Cardiac muscle cell (in vitro differentiated cells and primary cell): Measurements from ENCODE around the gene GABRB3. TPM values are rescaled to one million over a fixed set of nuclear protein-coding genes. Genes with fewer than 3 reads are reported as not detected.

Experiments used
- DNase-seq, 2 donors: peaks; one replicate each; pipeline versions ENCODE4 v3.0.0 to v3.0.0-alpha.2; 2010 to 2017; ENCODE audit warnings: low read depth in 1 of 2, low spot score in 1 of 2
- H3K27ac ChIP-seq: fragments of 200-600 bp; sonication (generic); 2 replicates; pipeline ENCODE4 v1.5.1; 2016
- H3K27me3 ChIP-seq: fragments of 200-600 bp; sonication (generic); 2 replicates; pipeline ENCODE4 v1.6.0; 2016; ENCODE audit warnings: control low read depth
- H3K36me3 ChIP-seq: fragments of 200-600 bp; sonication (generic); 2 replicates; pipeline ENCODE4 v1.5.1; 2016; ENCODE audit warnings: control low read depth
- H3K4me1 ChIP-seq: fragments of 200-600 bp; sonication (generic); 2 replicates; pipeline ENCODE4 v1.8.1; 2017; ENCODE audit warnings: low read depth, mild to moderate bottlenecking, mixed run types
- H3K4me3 ChIP-seq: fragments of 200-600 bp; sonication (generic); 2 replicates; pipeline ENCODE4 v1.5.1; 2016; ENCODE audit warnings: mild to moderate bottlenecking
- H3K9me3 ChIP-seq: fragments of 200-600 bp; sonication (generic); 2 replicates; pipeline ENCODE4 v1.5.1; 2017; ENCODE audit warnings: low read depth, mild to moderate bottlenecking, control low read depth
- polyA plus RNA-seq: library from polyadenylated mRNA; unstranded; fragments of >200 nt; fragmentation: Nextera tagmentation; extraction: Ambion mirVana; gene quantifications from 2 replicates; pipeline ENCODE4 v1.2.1, GENCODE V29; 2016
- total RNA-seq: library from RNA; depleted of rRNA; stranded (reverse); fragments of >200 nt; gene quantifications from 2 replicates; pipeline ENCODE4 v1.2.3, GENCODE V29; 2016
- TF ChIP-seq, protein P1 (sequence below): IDR thresholded peaks from 2 replicates; pipeline ENCODE4 v1.5.1; 2012; ENCODE audit warnings: low read depth, mild to moderate bottlenecking, low read length

GABRB3 gene
- total and polyA plus RNA-seq, 2 experiments from 2014 or later, result 1.2 to 3.0 TPM

DNA sequence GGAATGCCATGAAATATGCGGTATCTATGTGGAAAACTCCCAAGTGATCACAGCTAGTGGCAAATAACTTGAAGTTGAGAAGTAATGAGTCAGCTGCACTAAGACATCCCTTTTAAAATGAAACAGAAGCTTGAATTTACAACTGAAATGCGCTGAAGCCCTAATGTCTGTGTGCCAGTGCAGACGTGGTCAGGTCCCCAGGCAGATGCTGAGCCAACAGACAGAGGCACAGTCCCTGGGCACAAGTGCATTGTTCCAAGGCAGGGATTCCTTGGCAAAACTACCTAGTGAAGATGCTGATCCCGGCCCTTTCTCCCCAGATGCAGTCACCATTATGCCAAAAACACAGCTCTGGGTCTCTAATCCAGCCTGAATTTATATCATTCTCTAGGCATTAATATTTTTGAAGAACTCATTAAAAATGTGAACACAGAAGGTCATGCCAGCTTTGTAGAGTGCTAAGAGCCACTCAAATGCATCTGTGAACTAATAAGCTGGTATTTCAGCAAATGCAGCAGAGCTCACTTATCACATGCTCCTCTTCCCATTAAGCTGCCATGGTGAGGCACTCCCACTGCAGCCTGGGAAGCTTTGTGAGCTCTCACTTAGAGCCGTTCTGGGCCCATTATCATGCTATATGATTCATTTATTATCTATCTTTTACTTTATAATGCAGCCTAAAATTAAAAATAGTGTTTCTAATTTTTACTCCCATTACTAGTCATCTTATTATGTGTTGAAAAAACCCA is 200.1 kb downstream of the GABRB3 start:
- H3K27ac ChIP-seq, result no peak overlapping the region
- H3K9me3 ChIP-seq, result no peaks in the 10 kb centered on the region
- H3K4me3 ChIP-seq, result no peak overlapping the region
- TF ChIP-seq, protein P1, sequence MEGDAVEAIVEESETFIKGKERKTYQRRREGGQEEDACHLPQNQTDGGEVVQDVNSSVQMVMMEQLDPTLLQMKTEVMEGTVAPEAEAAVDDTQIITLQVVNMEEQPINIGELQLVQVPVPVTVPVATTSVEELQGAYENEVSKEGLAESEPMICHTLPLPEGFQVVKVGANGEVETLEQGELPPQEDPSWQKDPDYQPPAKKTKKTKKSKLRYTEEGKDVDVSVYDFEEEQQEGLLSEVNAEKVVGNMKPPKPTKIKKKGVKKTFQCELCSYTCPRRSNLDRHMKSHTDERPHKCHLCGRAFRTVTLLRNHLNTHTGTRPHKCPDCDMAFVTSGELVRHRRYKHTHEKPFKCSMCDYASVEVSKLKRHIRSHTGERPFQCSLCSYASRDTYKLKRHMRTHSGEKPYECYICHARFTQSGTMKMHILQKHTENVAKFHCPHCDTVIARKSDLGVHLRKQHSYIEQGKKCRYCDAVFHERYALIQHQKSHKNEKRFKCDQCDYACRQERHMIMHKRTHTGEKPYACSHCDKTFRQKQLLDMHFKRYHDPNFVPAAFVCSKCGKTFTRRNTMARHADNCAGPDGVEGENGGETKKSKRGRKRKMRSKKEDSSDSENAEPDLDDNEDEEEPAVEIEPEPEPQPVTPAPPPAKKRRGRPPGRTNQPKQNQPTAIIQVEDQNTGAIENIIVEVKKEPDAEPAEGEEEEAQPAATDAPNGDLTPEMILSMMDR, result no peak
- DNase-seq, result no peak
- H3K36me3 ChIP-seq, result no peaks in the 10 kb centered on the region
- no peaks in the 10 kb centered on the region for H3K4me1 ChIP-seq
- no peaks in the 10 kb centered on the region for H3K27me3 ChIP-seq

DNA sequence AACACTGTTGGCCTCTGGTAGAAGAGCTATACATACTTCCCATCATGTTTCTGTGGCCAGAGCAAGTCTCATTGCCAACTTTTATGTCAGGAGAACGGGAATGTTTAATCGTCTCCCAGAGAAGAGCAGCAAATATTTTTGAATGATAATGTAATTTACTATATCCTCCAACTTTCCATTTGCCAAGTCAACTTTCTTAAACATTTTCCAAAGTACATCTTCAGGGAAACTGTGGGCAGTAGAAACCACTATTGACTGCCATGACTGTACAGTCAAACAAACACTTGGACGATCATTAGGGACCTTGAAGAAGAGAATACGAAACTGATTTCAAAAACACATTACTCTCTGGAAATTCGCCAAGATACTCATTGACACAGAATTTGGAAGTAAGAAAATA is 201.5 kb downstream of the GABRB3 start:
- Histone ChIP-seq H3K27me3 (no peaks in the 10 kb centered on the region), H3K27ac (no peak overlapping the region), H3K4me1 (no peaks in the 10 kb centered on the region), H3K4me3 (no peak overlapping the region), H3K9me3 (no peaks in the 10 kb centered on the region), H3K36me3 (no peaks in the 10 kb centered on the region)
- TF ChIP-seq, protein P1, result no peak
- no peak for DNase-seq

DNA sequence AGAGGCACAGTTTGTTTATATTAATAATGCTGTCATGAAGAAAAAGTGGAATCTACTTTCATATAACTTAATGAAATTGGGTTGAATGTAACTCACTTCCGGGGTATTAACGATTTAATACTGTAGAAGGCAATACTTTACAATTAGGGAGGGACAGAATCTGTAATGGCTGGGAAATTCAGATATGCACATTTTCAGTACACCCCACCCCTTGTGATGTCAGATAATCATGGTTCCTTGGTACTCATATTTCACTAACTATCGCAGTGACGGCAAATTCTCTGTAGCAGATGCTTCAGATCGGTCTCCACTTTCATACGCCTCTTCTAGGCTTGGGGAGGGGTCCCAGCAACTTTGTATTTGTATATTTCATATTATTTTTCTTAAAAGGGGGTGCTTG is 207.3 kb downstream of the GABRB3 start:
- H3K27me3 ChIP-seq, result peaks cover 4% of the 10 kb centered on the region
- H3K27ac ChIP-seq, result no peak overlapping the region

DNA sequence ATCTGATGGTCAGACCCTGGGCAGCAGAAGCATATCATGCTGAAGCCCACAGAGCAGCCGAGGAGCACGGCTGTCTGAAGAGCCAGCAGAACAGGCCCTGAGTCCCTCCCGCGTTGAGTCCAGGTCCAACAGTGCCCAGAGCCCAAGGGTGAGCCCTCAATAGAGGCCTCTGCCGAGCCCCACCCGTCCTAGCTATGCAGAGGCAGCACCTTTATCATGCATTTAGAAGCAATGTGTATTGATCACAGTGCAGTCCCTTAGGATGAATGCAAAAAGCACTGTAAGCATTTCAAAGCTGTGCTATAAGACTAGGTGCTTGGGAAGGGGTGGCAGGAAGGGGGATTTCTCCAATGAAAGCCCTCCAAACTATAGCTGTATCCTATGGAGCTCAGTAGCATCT is 208.5 kb downstream of the GABRB3 start:
- Histone ChIP-seq H3K27me3 (peaks cover 4% of the 10 kb centered on the region), H3K36me3 (no peaks in the 10 kb centered on the region), H3K9me3 (no peaks in the 10 kb centered on the region), H3K27ac (no peak overlapping the region), H3K4me3 (no peak overlapping the region), H3K4me1 (peaks cover 14% of the 10 kb centered on the region)
- DNase-seq, result no peak
- TF ChIP-seq, protein P1, result no peak

More for the DNA sequence above, 207.3 kb downstream of the GABRB3 start:
- Histone ChIP-seq H3K9me3 (no peaks in the 10 kb centered on the region), H3K4me1 (peaks cover 12% of the 10 kb centered on the region), H3K4me3 (no peak overlapping the region), H3K36me3 (no peaks in the 10 kb centered on the region)
- no peak for DNase-seq
- TF ChIP-seq, protein P1, result no peak

DNA sequence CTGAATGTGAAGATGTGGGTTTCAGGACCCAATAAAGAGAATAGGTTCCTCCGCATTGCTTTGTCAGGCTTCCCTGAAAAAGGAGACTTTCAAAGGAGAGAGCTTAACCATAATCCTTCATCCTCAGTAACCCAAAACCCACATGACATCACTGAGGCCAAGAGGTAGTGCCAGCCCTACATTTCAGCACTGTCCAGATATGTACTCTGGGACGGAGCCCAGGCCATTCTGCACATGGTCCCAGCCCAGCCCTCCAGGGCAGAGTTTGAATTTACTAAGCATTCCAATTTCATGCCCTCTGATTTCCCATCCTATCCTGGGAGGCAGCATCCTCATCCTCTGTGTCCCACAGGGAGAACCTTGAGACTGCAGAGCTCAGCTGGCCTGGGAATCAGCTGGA is 210.5 kb downstream of the GABRB3 start:
- TF ChIP-seq, protein P1, result no peak
- Histone ChIP-seq H3K36me3 (no peaks in the 10 kb centered on the region), H3K27ac (no peak overlapping the region), H3K27me3 (peaks cover 4% of the 10 kb centered on the region), H3K4me1 (peaks cover 14% of the 10 kb centered on the region), H3K4me3 (no peak overlapping the region), H3K9me3 (no peaks in the 10 kb centered on the region)
- DNase-seq, result no peak
